Neural crest cell (in vitro differentiated cells): ENCODE measurements around the gene CYGB. TPM values are rescaled to one million over a fixed set of nuclear protein-coding genes. Genes with fewer than 3 reads are reported as not detected.
A peak's percentile ranks its signal among the peaks of the same experiment; 100 is the strongest.
"Not testable (repeated sequence)": the region's sequence is repeated elsewhere in the genome, so short reads cannot be mapped to it uniquely, and the experiment has no call there.

Experiments
- DNase-seq: peaks from one replicate; pipeline ENCODE4 v3.0.0; 2021; ENCODE audit warnings: low read depth, mixed read lengths, low spot score
- H3K27ac Mint-ChIP-seq: one replicate; pipeline ENCODE4 v1.8.0; 2021; ENCODE audit warnings: mild to moderate bottlenecking, mixed read lengths; ENCODE audit not compliant: unreplicated experiment
- H3K27me3 Mint-ChIP-seq: 2 replicates; pipeline ENCODE4 v1.8.0; 2021; ENCODE audit warnings: low read depth, mild to moderate bottlenecking, mixed read lengths
- H3K36me3 Mint-ChIP-seq: 2 replicates; pipeline ENCODE4 v1.8.0; 2021; ENCODE audit warnings: low read depth, mild to moderate bottlenecking, mixed read lengths
- H3K4me1 Mint-ChIP-seq: 2 replicates; pipeline ENCODE4 v1.8.0; 2021; ENCODE audit warnings: mixed read lengths
- H3K4me3 Mint-ChIP-seq: one replicate; pipeline ENCODE4 v1.8.0; 2021; ENCODE audit warnings: mild to moderate bottlenecking, mixed read lengths
- H3K9me3 Mint-ChIP-seq: 2 replicates; pipeline ENCODE4 v1.8.0; 2021; ENCODE audit warnings: mixed read lengths
- total RNA-seq: library from RNA; stranded (reverse); gene quantifications from 2 replicates; pipeline ENCODE4 v1.2.1, GENCODE V29; 2021
- TF ChIP-seq, protein P1 (sequence below): fragments of 200-600 bp; sonication (generic); conservative IDR thresholded peaks from 2 replicates; pipeline ENCODE4 v1.5.0; 2021; ENCODE audit warnings: antibody characterized with exemption, mild to moderate bottlenecking

The CYGB gene
- total RNA-seq, 1 donor from 2014 or later: 8.7 TPM

DNA sequence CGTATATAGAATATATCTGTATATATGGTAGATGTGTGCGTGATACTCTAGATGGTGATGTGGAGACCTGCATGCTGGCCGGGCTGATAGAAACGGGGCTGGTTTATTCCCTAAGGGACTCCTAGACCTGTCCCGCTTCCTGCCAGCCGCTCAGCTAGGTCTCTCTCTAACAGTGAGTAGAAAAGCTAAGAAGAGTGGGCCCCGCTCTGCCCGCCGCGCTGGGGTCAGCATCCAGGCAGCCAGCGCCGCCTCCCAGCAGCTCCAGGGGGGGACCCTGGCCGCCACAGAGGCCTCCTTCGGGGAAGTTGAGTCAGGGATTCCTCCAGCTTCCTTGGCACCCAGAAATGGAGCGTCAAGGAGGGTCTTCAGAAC lies 9.4 kb downstream of the CYGB start:
- H3K27ac Mint-ChIP-seq: no peak overlapping the region
- no peak for DNase-seq
- no peaks in the 10 kb centered on the region for H3K36me3 Mint-ChIP-seq
- TF ChIP-seq, protein P1, sequence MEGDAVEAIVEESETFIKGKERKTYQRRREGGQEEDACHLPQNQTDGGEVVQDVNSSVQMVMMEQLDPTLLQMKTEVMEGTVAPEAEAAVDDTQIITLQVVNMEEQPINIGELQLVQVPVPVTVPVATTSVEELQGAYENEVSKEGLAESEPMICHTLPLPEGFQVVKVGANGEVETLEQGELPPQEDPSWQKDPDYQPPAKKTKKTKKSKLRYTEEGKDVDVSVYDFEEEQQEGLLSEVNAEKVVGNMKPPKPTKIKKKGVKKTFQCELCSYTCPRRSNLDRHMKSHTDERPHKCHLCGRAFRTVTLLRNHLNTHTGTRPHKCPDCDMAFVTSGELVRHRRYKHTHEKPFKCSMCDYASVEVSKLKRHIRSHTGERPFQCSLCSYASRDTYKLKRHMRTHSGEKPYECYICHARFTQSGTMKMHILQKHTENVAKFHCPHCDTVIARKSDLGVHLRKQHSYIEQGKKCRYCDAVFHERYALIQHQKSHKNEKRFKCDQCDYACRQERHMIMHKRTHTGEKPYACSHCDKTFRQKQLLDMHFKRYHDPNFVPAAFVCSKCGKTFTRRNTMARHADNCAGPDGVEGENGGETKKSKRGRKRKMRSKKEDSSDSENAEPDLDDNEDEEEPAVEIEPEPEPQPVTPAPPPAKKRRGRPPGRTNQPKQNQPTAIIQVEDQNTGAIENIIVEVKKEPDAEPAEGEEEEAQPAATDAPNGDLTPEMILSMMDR: no peak
- H3K27me3 Mint-ChIP-seq: peaks cover 6% of the 10 kb centered on the region
- peak overlapping the region; percentile 77 for H3K4me3 Mint-ChIP-seq
- H3K4me1 Mint-ChIP-seq: peaks cover 54% of the 10 kb centered on the region
- H3K9me3 Mint-ChIP-seq: no peaks in the 10 kb centered on the region

DNA sequence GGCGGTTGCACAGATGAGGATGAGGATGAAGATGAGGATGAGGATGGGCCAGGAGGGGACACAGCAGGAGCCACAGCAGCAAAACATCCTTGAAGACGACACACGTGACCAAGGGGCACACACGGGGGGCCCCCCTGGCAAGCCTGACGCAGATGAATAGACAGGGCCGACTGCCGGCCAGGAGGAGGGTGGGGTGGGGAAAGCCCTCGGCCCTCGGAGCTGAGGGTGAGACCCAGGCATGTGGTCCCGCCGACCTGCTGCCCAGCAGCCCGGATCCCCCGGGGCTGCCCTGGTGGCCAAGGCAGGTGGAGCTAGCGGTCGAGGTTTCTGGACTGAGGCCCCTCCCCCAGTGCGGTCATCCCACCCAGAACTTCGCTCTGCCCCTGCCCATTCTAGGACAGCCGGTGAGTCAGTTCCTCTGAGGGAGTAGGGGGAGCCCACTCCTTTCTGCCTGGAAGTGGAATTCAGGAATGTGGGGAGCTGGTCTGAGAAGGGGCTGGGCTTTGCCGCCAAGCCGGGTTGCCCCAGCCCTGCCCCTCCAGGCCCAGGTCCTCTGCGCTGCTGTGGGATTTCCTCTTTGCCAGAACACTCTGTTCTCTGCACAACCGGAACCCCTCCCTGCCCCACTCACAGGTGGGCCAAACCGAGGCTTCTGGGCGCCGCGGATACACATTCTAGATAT lies 9.9 kb downstream of the CYGB start:
- Mint-ChIP-seq H3K27ac (no peak overlapping the region), H3K4me3 (no peak overlapping the region), H3K36me3 (no peaks in the 10 kb centered on the region), H3K4me1 (peaks cover 51% of the 10 kb centered on the region), H3K27me3 (peaks cover 6% of the 10 kb centered on the region), H3K9me3 (no peaks in the 10 kb centered on the region)
- TF ChIP-seq, protein P1: no peak
- DNase-seq: no peak

DNA sequence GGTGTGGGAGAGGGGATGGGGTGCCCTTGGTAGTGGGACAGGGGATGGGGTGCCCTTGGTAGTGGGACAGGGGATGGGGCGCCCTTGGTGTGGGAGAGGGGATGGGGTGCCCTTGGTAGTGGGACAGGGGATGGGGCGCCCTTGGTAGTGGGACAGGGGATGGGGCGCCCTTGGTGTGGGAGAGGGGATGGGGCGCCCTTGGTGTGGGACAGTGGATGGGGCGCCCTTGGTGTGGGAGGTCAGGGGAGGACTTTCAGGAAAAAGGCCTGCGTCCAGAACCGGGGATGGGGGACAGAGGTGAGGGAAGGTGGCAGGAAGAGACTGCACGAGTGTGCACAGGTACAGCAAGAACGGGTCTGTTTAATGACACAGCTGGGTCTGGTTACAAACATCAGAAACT lies 10.5 kb downstream of the CYGB start:
- not testable (repeated sequence) for H3K4me3 Mint-ChIP-seq, DNase-seq, H3K9me3 Mint-ChIP-seq, H3K36me3 Mint-ChIP-seq, H3K27ac Mint-ChIP-seq, H3K27me3 Mint-ChIP-seq
- H3K4me1 Mint-ChIP-seq: peaks cover 47% of the 10 kb centered on the region

DNA sequence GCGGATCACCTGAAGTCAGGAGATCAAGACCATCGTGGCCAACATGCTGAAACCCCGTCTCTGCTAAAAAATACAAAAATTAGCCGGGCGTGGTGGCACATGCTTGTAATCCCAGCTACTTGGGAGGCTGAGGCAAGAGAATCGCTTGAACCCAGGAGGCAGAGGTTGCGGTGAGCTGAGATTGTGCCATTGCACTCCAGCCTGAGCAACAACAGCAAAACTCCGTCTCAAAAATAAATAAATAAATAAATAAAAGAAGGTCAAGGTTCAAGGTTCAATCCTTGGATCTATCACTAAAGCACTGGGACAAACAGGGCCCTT lies 12.0 kb downstream of the CYGB start:
- not testable (repeated sequence) for H3K36me3 Mint-ChIP-seq, DNase-seq, H3K27me3 Mint-ChIP-seq, H3K27ac Mint-ChIP-seq, H3K9me3 Mint-ChIP-seq, H3K4me3 Mint-ChIP-seq
- peaks cover 40% of the 10 kb centered on the region for H3K4me1 Mint-ChIP-seq

DNA sequence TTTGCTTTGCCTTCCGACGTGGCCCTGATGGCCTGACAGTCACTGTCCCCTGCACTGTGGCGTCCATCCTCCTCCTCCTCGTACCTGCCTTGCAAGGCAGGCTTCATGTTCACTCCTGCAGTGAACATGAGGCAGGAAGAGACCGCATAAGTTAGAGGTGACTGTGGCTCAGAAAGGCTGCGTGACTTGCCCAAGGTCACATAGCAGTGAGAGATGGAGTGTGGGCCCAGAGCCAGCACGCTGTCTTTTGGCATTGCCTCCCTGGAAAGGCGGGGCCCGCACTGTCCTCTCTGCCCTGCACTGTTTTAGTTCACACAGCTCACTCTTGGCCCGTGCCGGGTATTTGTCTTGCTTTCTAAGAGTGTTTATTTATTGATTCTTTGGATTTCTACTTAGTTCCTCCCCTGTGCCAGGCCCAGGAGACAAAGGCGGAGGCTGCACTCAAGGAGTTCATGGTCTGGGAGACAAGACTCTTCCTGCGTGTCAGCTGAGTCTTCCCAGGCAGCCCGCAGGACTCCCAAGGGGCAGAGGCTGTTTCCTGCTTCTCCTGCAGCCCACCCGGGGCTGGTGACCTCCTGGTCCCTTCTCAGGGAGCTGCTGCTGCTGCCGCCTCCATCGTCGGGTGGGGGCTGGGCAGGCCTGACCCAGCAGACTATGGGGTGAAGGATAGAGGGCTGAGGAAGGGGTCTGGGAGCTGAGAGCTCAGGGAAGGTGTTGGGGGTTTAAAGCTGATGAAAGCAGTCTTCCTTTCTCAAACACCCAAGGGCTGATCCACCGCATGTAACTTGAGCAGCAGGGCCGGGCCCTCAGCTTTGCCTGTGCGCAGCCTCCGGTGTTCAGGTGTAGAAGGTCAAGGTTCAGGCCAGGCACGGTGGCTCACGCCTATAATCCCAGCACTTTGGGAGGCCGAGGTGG lies 12.7 kb downstream of the CYGB start:
- Mint-ChIP-seq H3K36me3 (no peaks in the 10 kb centered on the region), H3K4me1 (peaks cover 34% of the 10 kb centered on the region), H3K4me3 (peak overlapping the region; percentile 11), H3K27ac (no peak overlapping the region), H3K27me3 (peaks cover 6% of the 10 kb centered on the region), H3K9me3 (no peaks in the 10 kb centered on the region)
- no peak for DNase-seq
- TF ChIP-seq, protein P1: no peak

DNA sequence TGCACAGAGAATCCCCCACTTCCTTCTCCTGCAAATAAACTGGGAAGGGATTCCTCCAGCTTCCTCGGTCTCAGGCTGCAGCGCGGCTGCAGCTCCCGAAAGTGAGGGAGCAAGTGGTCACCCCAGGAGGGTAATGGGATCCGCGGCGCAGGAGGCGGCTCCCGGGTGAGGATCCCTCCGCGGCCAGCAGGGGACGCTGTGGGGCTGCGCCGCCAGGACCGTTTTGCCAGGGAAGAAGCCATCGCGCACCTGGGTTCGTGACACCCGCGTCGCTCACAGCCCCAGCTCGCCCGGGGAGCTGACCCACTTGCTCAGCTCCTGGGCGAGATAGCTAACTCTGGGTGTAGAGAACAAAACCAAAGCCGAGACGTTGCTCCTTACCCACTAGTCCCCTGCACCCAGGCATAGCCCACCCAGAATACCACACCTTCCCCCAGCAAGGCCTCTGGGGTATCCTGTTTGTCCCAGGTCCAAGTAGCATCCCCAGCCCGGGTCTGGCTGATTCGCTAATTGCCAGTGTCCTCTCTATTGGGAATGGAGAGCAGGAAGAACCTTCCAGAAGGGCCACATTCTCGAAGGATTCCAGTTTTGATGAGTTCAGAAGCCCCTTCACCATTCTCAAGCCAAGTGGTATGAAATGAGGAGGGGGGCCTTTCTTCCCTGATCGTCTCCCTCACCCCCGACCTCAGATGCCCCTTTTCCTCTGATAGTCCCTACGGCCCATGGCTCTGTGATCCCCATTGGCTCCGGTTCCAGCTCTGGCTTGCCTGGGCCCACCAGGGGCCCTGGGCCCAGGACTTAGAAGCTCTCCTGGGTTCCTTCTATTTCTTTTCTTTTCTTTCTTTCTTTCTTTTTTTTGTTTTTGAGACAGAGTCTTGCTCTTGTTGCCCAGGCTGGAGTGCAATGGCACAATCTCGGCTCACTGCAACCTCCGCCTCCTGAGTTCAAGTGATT lies 14.1 kb downstream of the CYGB start:
- TF ChIP-seq, protein P1: peak; percentile 99
- Mint-ChIP-seq H3K4me3 (no peak overlapping the region), H3K4me1 (peaks cover 23% of the 10 kb centered on the region), H3K27me3 (peaks cover 6% of the 10 kb centered on the region), H3K36me3 (no peaks in the 10 kb centered on the region), H3K27ac (no peak overlapping the region), H3K9me3 (no peaks in the 10 kb centered on the region)
- DNase-seq: peak; percentile 77

DNA sequence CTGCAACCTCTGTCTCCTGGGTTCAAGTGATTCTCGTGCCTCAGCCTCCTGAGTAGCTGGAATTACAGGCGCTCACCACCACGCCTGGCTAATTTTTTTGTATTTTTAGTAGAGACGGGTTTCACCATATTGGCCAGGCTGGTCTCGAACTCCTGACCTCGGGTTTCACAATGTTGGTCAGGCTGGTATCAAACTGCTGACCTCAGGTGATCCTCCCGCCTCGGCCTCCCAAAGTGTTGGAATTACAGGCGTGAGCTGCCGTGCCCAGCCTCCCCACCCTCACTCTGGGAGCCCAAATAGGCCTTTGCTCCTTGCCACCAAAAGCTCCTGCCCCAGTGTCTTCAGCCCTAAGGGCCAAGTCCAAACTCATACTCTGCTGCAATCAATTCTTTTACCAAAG lies 15.8 kb downstream of the CYGB start:
- H3K27ac Mint-ChIP-seq, H3K27me3 Mint-ChIP-seq, H3K9me3 Mint-ChIP-seq, DNase-seq, H3K36me3 Mint-ChIP-seq, H3K4me3 Mint-ChIP-seq: not testable (repeated sequence)
- peaks cover 14% of the 10 kb centered on the region for H3K4me1 Mint-ChIP-seq
